GM18507 (cell line): ENCODE results near the gene ANKRD63.

Source experiments
- DNase-seq: peaks from one replicate; pipeline ENCODE4 v3.0.0; 2011; ENCODE audit warnings: low read depth; ENCODE audit not compliant: insufficient read length; ENCODE audit errors: extremely low spot score
- FAIRE-seq: peaks from 2 replicates; lab custom pipeline; 2011; peaks lifted over from hg19 to GRCh38; lab: Jason Lieb, UNC

ANKRD63 gene

GRCh38 chr15:40233727-40234577 lies 48.9 kb downstream of the ANKRD63 start:
- FAIRE-seq: no peak
- DNase-seq: no peak

GRCh38 chr15:40232625-40233070 lies 50.2 kb downstream of the ANKRD63 start:
- no peak for DNase-seq

More at GRCh38 chr15:40232625-40233070, 50.2 kb downstream of the ANKRD63 start:
- FAIRE-seq: no peak
